GM12878 (cell line): ENCODE results near the gene CEP89. TPM values are rescaled to one million over a fixed set of nuclear protein-coding genes. Genes with fewer than 3 reads are reported as not detected.

Experiments used
- ATAC-seq: fragments of 200-7000 bp; cut with Tn5 transposase; 3 replicates; pipeline ENCODE4 v1.9.1; 2020; ENCODE audit warnings: mild to moderate bottlenecking, moderate library complexity
- BruUV-seq: library from RNA; stranded (reverse); fragments of 400-500 nt; replicated peaks from 2 replicates; lab custom pipeline; 2021; lab: Mats Ljungman, UMichigan
- CTCF ChIA-PET: fragments of 300-600 bp; sonication (Branson Sonifier 250); formaldehyde crosslinking; extraction: SDS; loops from one replicate; lab custom pipeline; 2021; ENCODE audit warnings: inconsistent platforms; lab: Yijun Ruan, JAX
- POLR2A ChIA-PET: fragments of 350-600 bp; formaldehyde crosslinking; extraction: SDS; loops from one replicate; lab custom pipeline; 2021; ENCODE audit warnings: inconsistent platforms; lab: Charles Lee
- RAD21 ChIA-PET: fragments of 300-600 bp; sonication (Branson Sonifier 250); formaldehyde crosslinking; loops from one replicate; lab custom pipeline; 2023; ENCODE audit warnings: antibody characterized with exemption; ENCODE audit not compliant: unreplicated experiment; lab: Charles Lee
- SMC1A ChIA-PET: fragments of 300-600 bp; sonication (Branson Sonifier 250); formaldehyde crosslinking; loops from one replicate; lab custom pipeline; 2023; ENCODE audit not compliant: unreplicated experiment, uncharacterized antibody; lab: Charles Lee
- DNase-seq: peaks from one replicate; pipeline ENCODE4 v3.0.0-alpha.2; 2011; ENCODE audit warnings: low read depth, low spot score
- FAIRE-seq: peaks from 3 replicates; lab custom pipeline; 2011; peaks lifted over from hg19 to GRCh38; lab: Jason Lieb, UNC
- H2AFZ ChIP-seq: 2 replicates; pipeline ENCODE4 v1.6.0; 2011; ENCODE audit warnings: low read depth, low read length, control low read depth; ENCODE audit not compliant: control insufficient read depth
- H3K27ac ChIP-seq: 2 replicates; pipeline ENCODE4 v1.5.1; 2011; ENCODE audit warnings: control low read depth; ENCODE audit not compliant: control insufficient read depth, insufficient read depth
- H3K27me3 ChIP-seq, 2 experiments: replicated peaks in 1 of 2; 2 replicates each; pipeline versions ENCODE4 v1.6.0 to v1.6.1; 2011; ENCODE audit warnings: low read length in 1 of 2; ENCODE audit not compliant: control insufficient read depth in 2 of 2, insufficient read depth in 2 of 2
- H3K36me3 ChIP-seq, 2 experiments: 2 replicates each; pipeline ENCODE4 v1.5.1; 2011; ENCODE audit warnings: low read length in 1 of 2; ENCODE audit not compliant: control insufficient read depth in 2 of 2, insufficient read depth in 2 of 2
- H3K4me1 ChIP-seq: 2 replicates; pipeline ENCODE4 v1.6.1; 2011; ENCODE audit warnings: mild to moderate bottlenecking, low read length, moderate library complexity, mixed read lengths; ENCODE audit not compliant: control insufficient read depth, insufficient read depth
- H3K4me2 ChIP-seq: 2 replicates; pipeline ENCODE4 v1.6.0; 2011; ENCODE audit warnings: control low read depth; ENCODE audit not compliant: control insufficient read depth, insufficient read depth
- H3K4me3 ChIP-seq: fragments of 200-600 bp; sonication (generic); 2 replicates; pipeline ENCODE4 v1.5.1; 2016
- H3K79me2 ChIP-seq: 2 replicates; pipeline ENCODE4 v1.6.0; 2011; ENCODE audit warnings: low read length; ENCODE audit not compliant: control insufficient read depth, insufficient read depth
- H3K9ac ChIP-seq: 2 replicates; pipeline ENCODE4 v1.8.0; 2011; ENCODE audit warnings: low read length, control low read depth, mixed read lengths; ENCODE audit not compliant: control insufficient read depth, insufficient read depth
- H3K9me3 ChIP-seq: replicated peaks from 3 replicates; pipeline ENCODE4 v1.5.1; 2011; ENCODE audit warnings: mild to moderate bottlenecking, low read length; ENCODE audit not compliant: control insufficient read depth, insufficient read depth
- H4K20me1 ChIP-seq: 2 replicates; pipeline ENCODE4 v1.6.0; 2011; ENCODE audit not compliant: control insufficient read depth, insufficient read depth
- CBFB ChIP-seq: IDR thresholded peaks from 2 replicates; pipeline ENCODE4 v1.6.1; 2016; ENCODE audit warnings: antibody characterized with exemption, low read depth
- CBX3 ChIP-seq: fragments of 200-600 bp; sonication (generic); IDR thresholded peaks from 2 replicates; pipeline ENCODE4 v1.6.1; 2016; ENCODE audit warnings: low read depth, borderline replicate concordance
- HCFC1 ChIP-seq: fragments of 150-350 bp; IDR thresholded peaks from 2 replicates; pipeline ENCODE4 v1.6.1; 2014; ENCODE audit warnings: low read length
- KDM1A ChIP-seq: fragments of 200-600 bp; sonication (generic); IDR thresholded peaks from 2 replicates; pipeline ENCODE4 v1.6.1; 2016; ENCODE audit warnings: borderline replicate concordance
- RB1 ChIP-seq: fragments of 450-650 bp; formaldehyde crosslinking; IDR thresholded peaks from 2 replicates; pipeline ENCODE4 v1.6.1; 2017; ENCODE audit warnings: mild to moderate bottlenecking, borderline replicate concordance
- SMAD1 ChIP-seq: fragments of 450-650 bp; IDR thresholded peaks from 2 replicates; pipeline ENCODE4 v1.6.1; 2018; ENCODE audit warnings: mild to moderate bottlenecking, low read depth; ENCODE audit not compliant: partially characterized antibody
- SP1 ChIP-seq: IDR thresholded peaks from one replicate; pipeline ENCODE4 v1.6.1; 2011; ENCODE audit warnings: low read depth, low read length
- TCF12 ChIP-seq: IDR thresholded peaks from 2 replicates; pipeline ENCODE4 v1.6.1; 2011; ENCODE audit warnings: low read depth, mild to moderate bottlenecking, low read length
- YY1 ChIP-seq: IDR thresholded peaks from 2 replicates; pipeline ENCODE4 v1.6.1; 2011; ENCODE audit warnings: low read depth, mild to moderate bottlenecking, low read length
- ZBED1 ChIP-seq: IDR thresholded peaks from 2 replicates; pipeline ENCODE4 v1.6.1; 2016; ENCODE audit warnings: borderline replicate concordance
- WGBS: methylation state at CpG from one replicate; pipeline ENCODE4 v1.1.6; 2016; ENCODE audit warnings: low lambda C conversion rate; ENCODE audit not compliant: insufficient replicate concordance, insufficient coverage; ENCODE audit errors: missing lambda C conversion rate; 5-methylcytosine and 5-hydroxymethylcytosine counted together
- in situ Hi-C: fragments of 300-500 bp; cut with MboI; formaldehyde crosslinking; loops from 9 replicates; pipeline ENCODE4 v1.14.3; 2018; ENCODE audit warnings: mixed read lengths
- intact Hi-C: fragments of 100-400 bp; cut with micrococcal nuclease; formaldehyde crosslinking; loops from one replicate; pipeline ENCODE4 v1.14.2; 2022; ENCODE audit not compliant: unreplicated experiment
- polyA plus RNA-seq, 11 experiments: library from polyadenylated mRNA; depleted of rRNA in 4 of 11; unstranded in 6 of 11; stranded (reverse) in 5 of 11; fragments of >200 nt; fragmentation: Nextera tagmentation in 4 of 11; fragmentation: Illumina TruSeq in 1 of 11; extraction: Ambion mirVana in 4 of 11; extraction: Trizol in 1 of 11; gene quantifications; 1 replicate in 1 of 11; 2 replicates in 10 of 11; pipeline versions ENCODE4 v1.2.1 to v1.2.3, GENCODE V29; 2011 to 2016; ENCODE audit warnings: inconsistent platforms in 2 of 11, missing spikeins in 2 of 11, low read depth in 1 of 11
- total RNA-seq, 4 experiments: library from RNA; depleted of rRNA in 3 of 4; stranded (reverse); fragments of >200 nt in 3 of 4; fragmentation: Illumina TruSeq in 1 of 4; extraction: Trizol in 1 of 4; gene quantifications; 2 replicates each; pipeline versions ENCODE4 v1.2.1 to v1.2.3, GENCODE V29; 2013 to 2021
- TF ChIP-seq, protein P1 (sequence below): fragments of 450-650 bp; IDR thresholded peaks from 2 replicates; pipeline ENCODE4 v1.6.1; 2017; ENCODE audit warnings: mild to moderate bottlenecking, low read depth, inconsistent platforms; ENCODE audit not compliant: poor library complexity, severe bottlenecking
- TF ChIP-seq, protein P2 (sequence below): IDR thresholded peaks from 2 replicates; pipeline ENCODE4 v1.6.1; 2011; ENCODE audit warnings: borderline replicate concordance, low read depth, mild to moderate bottlenecking, moderate library complexity, low read length; ENCODE audit not compliant: insufficient read depth, poor library complexity, severe bottlenecking
- TF ChIP-seq, protein P3 (sequence below): fragments of 450-650 bp; IDR thresholded peaks from 2 replicates; pipeline ENCODE4 v1.6.1; 2016; ENCODE audit warnings: mild to moderate bottlenecking
- TF ChIP-seq, protein P4 (sequence below): IDR thresholded peaks from 2 replicates; pipeline ENCODE4 v1.6.1; 2011; ENCODE audit warnings: low read depth, low read length, improper control_type of control experiment, borderline replicate concordance
- TF ChIP-seq, protein P5 (sequence below): IDR thresholded peaks from 2 replicates; pipeline ENCODE4 v1.6.1; 2012; ENCODE audit warnings: mild to moderate bottlenecking, low read depth, low read length

CEP89 gene
- total and polyA plus RNA-seq, 10 of the 15 experiments (the other 5 are each of a cell fraction or from before 2014, with no cell fraction given) = 6.0 to 19.3 (median 10.2) TPM

DNA sequence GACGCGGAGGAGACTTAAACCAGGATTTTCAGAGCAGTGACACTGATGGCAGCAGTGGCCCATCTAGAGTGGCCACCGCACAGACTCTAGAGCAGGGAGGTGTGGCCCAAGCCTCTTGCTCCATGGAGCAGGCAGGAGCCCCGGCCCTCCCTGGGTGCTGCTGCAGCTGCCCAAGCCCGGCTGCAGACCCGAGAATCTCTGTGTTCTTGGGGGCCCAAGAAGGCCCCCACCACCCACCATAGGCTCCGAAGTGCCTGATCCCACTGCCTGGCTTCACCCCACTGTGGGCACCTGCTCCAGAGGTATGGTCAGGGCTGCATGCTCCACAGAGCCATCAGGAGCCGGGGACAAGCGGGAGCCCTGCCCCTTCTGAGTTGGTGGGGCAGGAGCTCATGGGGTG, 36.1 kb downstream of the CEP89 start:
- 89% methylated on average over 9 of the region's 9 CpGs for WGBS
- RAD21 ChIA-PET = no interaction called here
- Histone ChIP-seq H3K27me3 (no peaks in the 10 kb centered on the region), H3K9ac (no peak overlapping the region), H3K4me3 (no peak overlapping the region), H4K20me1 (no peaks in the 10 kb centered on the region), H3K4me1 (no peaks in the 10 kb centered on the region), H3K9me3 (no peaks in the 10 kb centered on the region), H3K79me2 (no peaks in the 10 kb centered on the region), H2AFZ (no peak overlapping the region), H3K27ac (no peak overlapping the region), H3K36me3 (no peaks in the 10 kb centered on the region), H3K4me2 (no peak overlapping the region)
- in situ Hi-C loops (no loop called here), intact Hi-C loops (no loop called here)
- DNase-seq (no peak), ATAC-seq (no peak), FAIRE-seq (no peak)
- POLR2A ChIA-PET = no interaction called here
- CTCF ChIA-PET = no interaction called here
- no TSS peak for BruUV-seq
- SMC1A ChIA-PET = no interaction called here
- TF ChIP-seq, protein P1, sequence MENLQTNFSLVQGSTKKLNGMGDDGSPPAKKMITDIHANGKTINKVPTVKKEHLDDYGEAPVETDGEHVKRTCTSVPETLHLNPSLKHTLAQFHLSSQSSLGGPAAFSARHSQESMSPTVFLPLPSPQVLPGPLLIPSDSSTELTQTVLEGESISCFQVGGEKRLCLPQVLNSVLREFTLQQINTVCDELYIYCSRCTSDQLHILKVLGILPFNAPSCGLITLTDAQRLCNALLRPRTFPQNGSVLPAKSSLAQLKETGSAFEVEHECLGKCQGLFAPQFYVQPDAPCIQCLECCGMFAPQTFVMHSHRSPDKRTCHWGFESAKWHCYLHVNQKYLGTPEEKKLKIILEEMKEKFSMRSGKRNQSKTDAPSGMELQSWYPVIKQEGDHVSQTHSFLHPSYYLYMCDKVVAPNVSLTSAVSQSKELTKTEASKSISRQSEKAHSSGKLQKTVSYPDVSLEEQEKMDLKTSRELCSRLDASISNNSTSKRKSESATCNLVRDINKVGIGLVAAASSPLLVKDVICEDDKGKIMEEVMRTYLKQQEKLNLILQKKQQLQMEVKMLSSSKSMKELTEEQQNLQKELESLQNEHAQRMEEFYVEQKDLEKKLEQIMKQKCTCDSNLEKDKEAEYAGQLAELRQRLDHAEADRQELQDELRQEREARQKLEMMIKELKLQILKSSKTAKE = no peak
- TF ChIP-seq SP1 = no peak
- TF ChIP-seq, protein P2, sequence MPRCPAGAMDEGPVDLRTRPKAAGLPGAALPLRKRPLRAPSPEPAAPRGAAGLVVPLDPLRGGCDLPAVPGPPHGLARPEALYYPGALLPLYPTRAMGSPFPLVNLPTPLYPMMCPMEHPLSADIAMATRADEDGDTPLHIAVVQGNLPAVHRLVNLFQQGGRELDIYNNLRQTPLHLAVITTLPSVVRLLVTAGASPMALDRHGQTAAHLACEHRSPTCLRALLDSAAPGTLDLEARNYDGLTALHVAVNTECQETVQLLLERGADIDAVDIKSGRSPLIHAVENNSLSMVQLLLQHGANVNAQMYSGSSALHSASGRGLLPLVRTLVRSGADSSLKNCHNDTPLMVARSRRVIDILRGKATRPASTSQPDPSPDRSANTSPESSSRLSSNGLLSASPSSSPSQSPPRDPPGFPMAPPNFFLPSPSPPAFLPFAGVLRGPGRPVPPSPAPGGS = no peak
- no peak for TF ChIP-seq YY1
- TF ChIP-seq, protein P3, sequence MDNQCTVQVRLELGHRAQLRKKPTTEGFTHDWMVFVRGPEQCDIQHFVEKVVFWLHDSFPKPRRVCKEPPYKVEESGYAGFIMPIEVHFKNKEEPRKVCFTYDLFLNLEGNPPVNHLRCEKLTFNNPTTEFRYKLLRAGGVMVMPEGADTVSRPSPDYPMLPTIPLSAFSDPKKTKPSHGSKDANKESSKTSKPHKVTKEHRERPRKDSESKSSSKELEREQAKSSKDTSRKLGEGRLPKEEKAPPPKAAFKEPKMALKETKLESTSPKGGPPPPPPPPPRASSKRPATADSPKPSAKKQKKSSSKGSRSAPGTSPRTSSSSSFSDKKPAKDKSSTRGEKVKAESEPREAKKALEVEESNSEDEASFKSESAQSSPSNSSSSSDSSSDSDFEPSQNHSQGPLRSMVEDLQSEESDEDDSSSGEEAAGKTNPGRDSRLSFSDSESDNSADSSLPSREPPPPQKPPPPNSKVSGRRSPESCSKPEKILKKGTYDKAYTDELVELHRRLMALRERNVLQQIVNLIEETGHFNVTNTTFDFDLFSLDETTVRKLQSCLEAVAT = no peak
- TF ChIP-seq TCF12 = no peak
- no peak for TF ChIP-seq KDM1A
- TF ChIP-seq HCFC1 = no peak
- TF ChIP-seq, protein P4, sequence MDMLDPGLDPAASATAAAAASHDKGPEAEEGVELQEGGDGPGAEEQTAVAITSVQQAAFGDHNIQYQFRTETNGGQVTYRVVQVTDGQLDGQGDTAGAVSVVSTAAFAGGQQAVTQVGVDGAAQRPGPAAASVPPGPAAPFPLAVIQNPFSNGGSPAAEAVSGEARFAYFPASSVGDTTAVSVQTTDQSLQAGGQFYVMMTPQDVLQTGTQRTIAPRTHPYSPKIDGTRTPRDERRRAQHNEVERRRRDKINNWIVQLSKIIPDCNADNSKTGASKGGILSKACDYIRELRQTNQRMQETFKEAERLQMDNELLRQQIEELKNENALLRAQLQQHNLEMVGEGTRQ = no peak
- no peak for TF ChIP-seq ZBED1
- TF ChIP-seq RB1 = no peak
- TF ChIP-seq CBX3 = no peak
- TF ChIP-seq, protein P5, sequence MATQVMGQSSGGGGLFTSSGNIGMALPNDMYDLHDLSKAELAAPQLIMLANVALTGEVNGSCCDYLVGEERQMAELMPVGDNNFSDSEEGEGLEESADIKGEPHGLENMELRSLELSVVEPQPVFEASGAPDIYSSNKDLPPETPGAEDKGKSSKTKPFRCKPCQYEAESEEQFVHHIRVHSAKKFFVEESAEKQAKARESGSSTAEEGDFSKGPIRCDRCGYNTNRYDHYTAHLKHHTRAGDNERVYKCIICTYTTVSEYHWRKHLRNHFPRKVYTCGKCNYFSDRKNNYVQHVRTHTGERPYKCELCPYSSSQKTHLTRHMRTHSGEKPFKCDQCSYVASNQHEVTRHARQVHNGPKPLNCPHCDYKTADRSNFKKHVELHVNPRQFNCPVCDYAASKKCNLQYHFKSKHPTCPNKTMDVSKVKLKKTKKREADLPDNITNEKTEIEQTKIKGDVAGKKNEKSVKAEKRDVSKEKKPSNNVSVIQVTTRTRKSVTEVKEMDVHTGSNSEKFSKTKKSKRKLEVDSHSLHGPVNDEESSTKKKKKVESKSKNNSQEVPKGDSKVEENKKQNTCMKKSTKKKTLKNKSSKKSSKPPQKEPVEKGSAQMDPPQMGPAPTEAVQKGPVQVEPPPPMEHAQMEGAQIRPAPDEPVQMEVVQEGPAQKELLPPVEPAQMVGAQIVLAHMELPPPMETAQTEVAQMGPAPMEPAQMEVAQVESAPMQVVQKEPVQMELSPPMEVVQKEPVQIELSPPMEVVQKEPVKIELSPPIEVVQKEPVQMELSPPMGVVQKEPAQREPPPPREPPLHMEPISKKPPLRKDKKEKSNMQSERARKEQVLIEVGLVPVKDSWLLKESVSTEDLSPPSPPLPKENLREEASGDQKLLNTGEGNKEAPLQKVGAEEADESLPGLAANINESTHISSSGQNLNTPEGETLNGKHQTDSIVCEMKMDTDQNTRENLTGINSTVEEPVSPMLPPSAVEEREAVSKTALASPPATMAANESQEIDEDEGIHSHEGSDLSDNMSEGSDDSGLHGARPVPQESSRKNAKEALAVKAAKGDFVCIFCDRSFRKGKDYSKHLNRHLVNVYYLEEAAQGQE = no peak
- TF ChIP-seq SMAD1 = no peak
- TF ChIP-seq CBFB = no peak
